ENCODE measurements around the gene GSTO2. TPM values are rescaled to one million over a fixed set of nuclear protein-coding genes. Genes with fewer than 3 reads are reported as not detected.
"Not testable (repeated sequence)": the region's sequence is repeated elsewhere in the genome, so short reads cannot be mapped to it uniquely, and the experiment has no call there.

GSTO2 gene
- 75.4 and 86.5 TPM in 2 replicates for total RNA-seq (2014; rRNA removed; shearing (Covaris generic))
- polyA plus RNA-seq (2014; cell fraction: nucleus; rRNA removed) = 31.1 and 40.9 TPM in 2 replicates

DNA sequence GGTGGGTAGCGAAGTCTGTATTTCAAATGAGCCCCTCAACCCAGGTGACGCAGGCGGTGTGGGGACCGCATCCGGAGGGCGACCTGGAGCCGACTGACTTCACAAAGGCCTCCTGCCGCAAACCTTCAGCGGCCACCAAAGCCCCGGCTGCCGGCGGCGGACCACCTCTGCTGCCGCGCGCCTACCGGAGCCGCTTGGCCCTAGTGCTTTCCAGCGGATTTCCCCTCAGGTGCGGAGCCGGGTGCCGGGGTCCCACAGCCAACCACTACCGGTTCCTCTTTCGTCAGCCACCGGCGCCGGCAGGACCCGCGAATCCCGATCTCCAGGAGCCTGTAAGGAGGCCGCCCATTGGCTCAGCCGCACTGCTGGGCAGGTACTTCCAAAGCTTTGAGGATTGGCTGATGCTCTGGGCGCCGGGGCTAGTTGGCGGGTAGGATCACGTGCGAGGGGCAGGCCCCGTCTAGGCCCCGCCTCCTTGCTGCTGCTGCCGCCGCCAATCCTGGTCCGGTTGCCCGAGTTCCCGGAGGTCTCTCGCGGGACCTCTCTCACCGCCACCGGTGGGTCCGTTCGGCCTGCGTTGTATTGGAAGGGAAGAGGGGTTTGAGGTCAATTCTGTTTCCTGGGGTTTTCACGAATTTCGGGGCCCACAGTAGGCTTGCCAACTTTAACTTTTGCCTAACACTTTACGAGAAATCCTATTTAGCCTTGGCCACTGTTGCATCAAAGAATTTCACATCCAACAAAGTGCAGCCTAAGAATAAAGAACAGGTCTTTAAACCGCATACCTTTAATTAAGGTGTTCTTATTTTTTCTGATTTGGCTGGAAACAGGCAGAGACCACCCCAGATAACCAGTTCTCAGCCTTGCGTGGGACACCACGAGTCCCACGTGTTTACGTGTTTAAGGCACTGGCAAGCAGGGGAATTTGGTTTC is at the start of gene GSTO2:
TSS of gene GSTO2 (plus strand) at position 472 of the 933 bp plus-strand sequence. CDS start 5,732 bp downstream, outside the sequence.
- peak; percentile 99 for DNase-seq (ENCODE audit: extremely low read depth, low read depth)

DNA sequence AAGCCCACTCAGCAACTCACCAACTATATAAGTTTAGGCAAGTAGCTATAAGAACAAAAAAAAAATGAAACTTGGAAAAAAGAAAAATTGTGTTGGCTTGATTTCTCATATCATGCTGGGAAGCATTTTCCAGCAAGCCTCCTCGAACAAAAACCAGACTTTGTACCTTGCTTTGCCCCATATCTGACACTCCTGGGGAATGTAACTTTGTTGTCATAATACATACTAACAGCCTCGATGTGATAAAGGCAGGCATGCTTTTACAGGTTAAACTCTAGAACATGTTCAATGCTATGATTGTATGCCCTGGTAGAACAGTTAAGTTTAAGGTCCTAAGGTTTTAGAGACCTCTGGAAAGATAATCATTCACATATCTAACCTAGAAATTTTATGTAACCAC is 48.5 kb upstream of the GSTO2 start:
- DNase-seq (ENCODE audit: extremely low read depth, low read depth) = no peak

DNA sequence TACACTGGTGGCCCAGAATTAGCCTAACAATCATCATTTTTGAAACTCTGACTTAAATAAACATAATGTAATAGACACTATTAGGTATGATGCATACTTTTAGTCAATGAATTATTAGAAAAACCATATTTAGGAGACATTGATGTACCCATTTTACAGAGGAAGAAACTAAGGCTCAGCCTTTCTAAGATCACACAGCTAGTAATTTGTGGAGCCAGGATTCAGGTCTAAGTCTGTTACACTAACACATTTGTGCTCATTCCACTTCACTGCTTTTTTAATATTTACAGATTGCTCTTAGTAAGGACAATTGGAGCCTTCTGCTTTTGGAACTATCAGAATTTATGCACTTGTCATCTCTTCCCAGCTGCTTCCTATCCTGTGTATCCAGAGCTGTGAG is 45.7 kb upstream of the GSTO2 start:
- no peak for DNase-seq (ENCODE audit: extremely low read depth, low read depth)

DNA sequence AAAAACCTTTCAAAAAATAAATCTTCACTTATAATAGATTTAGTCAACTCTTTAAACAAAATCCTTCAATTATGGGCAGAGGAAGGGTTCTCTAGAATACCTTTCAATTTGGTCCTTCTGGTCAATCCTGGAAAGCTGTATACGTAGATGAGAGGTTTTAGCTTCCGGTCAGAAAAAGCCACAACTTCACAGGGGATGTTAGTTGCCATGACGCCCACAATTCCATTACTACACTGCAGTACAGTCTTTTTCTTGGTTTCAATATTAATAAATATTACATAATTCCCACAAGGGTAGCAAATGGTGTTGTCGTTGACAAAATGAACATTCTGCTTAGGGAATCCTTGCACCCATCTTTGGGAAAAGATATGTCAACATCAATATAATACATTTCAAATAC is 38.5 kb upstream of the GSTO2 start:
- DNase-seq (ENCODE audit: extremely low read depth, low read depth) = no peak

DNA sequence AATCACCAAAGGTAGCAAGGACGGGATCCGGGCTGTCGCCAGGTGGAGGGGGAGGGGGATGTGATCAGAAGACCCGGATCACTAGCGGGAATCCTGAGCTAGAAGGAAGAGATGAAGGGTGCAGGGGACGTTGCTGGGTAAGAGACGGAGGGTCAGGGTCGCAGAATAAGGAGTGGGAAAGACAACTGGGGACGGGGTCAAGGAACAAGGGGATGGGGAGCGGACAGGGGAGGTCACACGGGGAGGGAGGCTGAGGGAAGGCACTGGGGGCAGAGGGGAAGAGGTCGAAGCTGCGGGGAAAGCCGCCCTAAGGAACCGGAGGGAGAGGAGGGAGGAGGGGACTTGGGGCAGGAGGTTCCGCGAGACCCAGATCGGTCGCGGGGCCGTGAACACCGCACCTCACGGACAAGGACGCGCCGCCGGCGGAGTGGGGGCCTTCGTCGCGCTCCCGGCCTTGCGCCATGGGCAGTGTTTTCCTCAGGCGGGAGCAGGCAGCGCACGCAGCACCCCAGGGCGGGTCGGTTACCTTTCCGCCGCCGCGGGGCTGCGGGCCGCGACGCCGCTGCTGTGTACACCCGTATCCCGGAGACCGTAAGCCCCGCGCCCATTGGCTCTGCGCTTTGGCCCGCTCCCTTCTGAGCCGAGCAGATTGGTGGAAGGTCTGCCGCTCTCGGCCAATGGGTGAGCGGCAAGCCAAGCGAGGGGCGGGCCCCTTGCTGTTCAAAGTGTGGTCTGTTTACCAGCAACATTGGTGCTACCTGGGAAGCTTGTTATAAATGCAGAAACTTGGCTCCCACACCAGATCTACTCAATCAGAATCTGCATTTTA is 37.0 kb upstream of the GSTO2 start, which contains the start of gene CFAP43:
TSS of gene CFAP43 (minus strand) at position 581 of the 829 bp plus-strand sequence. CDS start at position 463, 118 bp downstream.
- peak; percentile 97 for DNase-seq (ENCODE audit: extremely low read depth, low read depth)

DNA sequence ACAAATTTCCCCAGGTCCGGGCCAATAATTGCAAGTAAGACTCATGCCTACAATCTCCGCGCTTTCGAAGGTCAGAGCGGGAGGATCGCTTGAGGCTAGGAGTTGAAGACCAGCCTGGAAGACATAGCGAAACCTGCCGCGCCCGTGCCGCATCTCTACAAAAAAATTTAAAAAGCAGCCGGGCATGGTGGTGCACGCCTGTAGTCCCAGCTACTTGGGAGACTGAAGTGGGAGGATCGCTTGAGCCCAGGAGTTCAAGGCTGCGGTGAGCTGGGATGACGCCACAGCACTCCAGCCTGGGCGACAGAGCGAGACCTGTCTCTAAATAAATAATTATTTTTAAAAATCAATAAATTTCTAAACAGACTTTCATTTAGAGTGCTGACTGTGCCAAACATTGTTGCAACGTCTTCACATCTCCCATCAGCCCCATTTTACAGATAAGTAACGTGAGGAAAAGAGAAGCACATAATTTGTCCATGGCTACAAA is 36.3 kb upstream of the GSTO2 start:
- DNase-seq (ENCODE audit: extremely low read depth, low read depth) = no peak

DNA sequence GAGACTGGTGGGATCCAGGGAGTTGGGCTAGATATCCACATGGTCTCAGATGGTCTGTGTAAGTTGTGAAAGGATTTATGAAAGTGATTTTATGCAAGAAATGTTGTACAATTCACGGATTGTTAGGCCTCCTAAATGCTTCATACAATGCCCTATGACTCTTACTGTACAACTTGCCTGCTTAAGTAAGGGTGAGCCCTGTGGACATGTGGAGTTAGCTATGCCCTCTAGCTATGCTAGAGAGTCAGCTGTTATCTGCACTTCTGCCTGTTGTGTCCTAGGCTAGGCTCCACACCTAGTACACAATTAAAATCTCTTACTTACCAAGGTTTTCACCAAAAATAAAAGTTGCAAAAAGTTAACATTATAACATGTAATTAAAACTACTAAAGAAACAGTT is 35.2 kb upstream of the GSTO2 start:
- DNase-seq (ENCODE audit: extremely low read depth, low read depth) = no peak

DNA sequence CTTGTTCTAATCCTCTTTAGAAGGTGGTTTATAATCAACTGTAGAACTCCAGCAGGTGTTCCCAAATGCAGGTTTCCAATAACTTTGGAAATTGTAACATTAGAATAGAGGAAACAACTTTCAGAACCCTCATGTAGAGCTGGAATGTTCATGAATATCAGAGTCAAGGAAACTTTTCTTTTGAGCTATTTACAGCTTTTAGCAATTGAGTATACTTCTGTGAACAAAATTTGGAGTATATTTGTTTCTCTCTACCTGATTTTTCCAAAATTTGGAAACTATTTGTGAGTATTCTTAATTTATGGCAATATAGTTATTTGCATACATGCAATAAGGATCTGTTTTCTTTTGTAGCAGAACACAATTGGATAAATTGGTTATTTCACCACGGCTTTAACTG is 34.0 kb upstream of the GSTO2 start:
- DNase-seq (ENCODE audit: extremely low read depth, low read depth) = no peak

DNA sequence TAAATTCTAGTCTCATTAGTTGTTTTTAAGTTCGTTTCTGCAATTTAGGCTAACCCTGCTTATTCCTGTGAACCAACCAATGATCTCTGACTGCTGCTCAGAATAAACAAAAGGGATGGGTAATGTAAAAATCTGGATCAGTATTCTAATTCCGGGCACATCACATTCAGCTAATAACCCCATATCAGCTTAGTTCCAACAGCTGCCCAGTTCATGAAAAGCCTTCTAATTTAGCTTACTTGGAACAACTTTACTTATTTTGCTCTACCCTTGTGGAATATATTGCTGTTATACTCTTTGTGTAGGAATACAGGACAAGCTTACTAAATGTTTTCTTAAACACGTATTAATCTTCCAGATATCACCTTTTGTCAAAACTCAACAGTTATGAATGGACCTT is 33.2 kb upstream of the GSTO2 start:
- DNase-seq (ENCODE audit: extremely low read depth, low read depth) = no peak

DNA sequence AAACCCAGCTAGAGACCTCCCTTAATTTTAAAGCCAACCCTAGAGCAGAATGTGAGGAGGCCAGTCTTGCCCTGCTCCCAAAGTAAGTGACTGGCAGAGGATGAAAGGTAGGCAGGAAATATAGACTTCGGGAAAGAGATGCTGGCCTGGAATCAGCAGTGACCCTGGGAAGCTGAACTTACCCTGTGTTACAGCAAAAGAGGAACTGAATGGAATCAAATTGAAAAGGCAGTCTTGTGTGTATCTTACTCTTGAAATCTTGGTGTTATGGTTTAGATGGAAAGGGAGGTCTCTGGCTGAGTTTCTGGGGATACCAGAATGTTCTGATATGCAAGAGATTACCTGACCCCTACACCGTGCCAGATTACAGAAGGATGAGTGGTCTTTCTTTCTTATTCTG is 28.9 kb upstream of the GSTO2 start:
- no peak for DNase-seq (ENCODE audit: extremely low read depth, low read depth)

DNA sequence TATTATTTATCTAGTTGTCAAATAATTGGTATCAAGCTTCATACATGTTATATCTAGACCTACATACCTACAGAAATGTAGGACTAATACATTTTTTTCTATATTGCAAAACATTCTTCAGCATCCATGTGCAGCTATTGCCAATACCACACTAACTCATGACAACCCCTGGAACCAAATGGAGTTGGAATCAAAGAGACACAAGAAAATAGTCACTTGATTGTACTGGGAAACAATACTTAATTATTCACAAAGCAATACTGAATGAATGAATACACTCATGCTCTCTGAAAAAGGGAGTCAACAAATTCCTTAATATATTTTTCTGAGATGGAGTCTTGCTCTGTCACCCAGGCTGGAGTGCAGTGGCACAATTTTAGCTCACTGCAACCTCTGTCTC is 26.4 kb upstream of the GSTO2 start:
- no peak for DNase-seq (ENCODE audit: extremely low read depth, low read depth)

DNA sequence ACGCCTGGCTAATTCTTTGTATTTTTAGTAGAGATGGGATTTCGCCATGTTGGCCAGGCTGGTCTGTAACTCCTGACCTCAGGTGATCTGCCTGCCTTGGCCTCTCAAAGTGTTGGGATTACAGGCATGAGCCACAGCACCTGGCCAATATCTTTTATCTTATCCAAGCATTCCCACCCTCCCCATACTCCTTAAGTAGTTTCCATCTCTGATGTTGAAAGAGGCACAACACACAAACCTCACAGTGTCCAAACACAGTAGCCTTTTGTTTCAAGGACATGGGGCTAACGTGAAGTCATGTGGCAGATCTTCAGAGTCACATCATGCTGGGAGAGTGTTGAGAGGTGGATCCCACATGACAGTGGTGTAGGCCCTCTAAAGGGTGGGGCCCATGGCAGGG is 26.0 kb upstream of the GSTO2 start:
- DNase-seq (ENCODE audit: extremely low read depth, low read depth) = not testable (repeated sequence)

DNA sequence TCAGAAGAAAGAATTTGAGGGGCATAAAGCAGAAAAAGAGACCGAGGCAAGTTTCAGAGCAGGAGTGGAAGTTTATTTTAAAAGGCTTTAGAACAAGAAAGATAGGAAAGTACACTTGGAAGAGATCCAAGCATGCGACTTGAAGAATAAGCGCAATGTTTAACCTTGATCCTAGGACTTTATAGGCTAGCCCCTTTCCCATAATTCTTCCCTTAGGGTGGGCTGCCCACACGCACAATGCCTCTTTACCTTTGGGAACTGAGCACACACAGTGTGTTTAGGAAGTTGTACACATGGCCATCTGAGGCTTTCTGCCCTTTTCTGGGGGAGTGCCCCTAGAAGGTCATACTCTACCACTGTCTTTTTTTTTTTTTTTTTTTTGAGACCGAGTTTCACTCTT is 25.5 kb upstream of the GSTO2 start:
- no peak for DNase-seq (ENCODE audit: extremely low read depth, low read depth)

DNA sequence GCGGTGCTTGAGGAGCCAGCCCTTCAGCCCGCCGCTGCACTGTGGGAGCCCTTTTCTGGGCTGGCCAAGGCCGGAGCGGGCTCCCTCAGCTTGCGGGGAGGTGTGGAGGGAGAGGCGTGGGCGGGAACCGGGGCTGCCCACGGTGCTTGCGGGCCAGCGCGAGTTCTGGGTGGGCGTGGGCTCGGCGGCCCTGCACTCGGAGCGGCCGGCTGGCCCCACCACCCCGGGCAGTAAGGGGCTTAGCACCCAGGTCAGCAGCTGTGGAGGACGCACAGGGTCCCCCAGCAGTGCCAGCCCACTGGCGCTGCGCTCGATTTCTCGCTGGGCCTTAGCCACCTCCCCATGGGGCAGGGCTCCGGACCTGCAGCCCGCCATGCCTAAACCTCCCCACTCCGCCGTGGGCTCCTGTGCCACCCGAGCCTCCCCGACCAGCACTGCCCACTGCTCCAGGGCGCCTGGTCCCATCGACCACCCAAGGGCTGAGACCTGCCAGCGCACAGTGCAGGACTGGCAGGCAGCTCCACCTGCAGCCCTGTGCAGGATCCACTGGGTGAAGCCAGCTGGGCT is 23.8 kb upstream of the GSTO2 start:
- no peak for DNase-seq (ENCODE audit: extremely low read depth, low read depth)

DNA sequence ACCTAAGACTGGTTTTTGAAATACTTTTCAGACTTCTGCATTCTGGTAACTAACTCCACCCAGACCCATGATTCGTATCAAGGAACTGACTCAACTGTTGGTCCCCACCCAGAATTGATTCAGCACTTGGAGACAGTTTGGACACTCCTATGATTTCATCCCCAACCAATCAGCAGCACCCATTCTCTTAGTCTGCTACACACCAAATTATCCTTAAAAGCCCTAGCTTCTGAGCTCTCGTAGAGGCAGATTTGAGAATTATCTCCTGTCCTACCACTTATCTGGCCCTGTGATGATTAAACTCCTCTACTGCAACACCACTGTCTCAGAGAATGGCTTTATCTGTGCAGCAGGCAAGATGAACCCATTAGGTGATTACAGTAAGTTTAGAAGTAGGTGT is 22.0 kb upstream of the GSTO2 start:
- DNase-seq (ENCODE audit: extremely low read depth, low read depth) = no peak

DNA sequence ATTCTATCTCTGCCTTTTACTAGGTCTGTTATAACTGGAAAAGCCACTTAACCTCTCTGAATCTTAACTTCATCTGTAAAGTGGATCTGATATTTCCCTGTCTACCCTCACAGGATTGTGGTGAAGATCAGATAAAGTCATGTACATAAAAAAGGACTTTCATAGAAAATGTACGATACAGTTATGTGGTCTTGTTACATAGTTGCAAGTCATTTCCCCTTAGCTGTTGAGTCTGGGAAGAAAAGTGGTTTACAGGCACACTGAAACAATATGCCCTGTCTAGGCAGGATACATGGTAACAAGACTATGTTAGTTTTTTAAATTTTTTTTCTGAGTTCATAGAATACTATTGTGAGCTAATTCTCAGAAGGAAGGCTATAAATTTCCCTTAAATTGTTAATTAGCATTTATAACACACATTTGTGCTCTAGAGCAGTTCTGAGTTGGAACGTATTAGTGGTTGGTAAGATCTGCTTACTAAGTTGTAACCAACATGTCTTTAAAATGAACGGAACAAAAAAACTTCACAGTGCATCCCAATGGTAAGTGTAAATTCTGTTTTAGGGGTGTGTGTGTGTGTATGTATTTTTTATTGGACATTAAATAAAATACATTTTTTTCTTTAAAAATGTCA is 21.4 kb upstream of the GSTO2 start:
- no peak for DNase-seq (ENCODE audit: extremely low read depth, low read depth)

DNA sequence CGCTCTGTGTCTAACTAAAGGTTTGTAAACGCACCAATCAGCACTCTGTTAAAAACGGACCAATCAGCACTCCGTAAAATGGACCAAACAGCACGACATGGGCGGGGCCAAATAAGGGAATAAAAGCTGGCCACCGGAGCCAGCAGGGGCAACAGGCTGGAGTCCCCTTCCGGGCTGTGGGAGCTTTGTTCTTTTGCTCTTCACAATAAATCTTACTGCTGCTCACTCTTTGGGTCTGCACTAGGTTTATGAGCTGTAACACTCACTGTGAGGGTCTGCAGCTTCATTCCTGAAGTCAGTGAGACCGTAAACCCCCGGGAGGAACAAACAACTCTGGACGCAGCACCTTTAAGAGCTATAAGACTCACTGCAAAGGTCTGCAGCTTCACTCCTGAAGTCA is 20.1 kb upstream of the GSTO2 start:
- DNase-seq (ENCODE audit: extremely low read depth, low read depth) = not testable (repeated sequence)

DNA sequence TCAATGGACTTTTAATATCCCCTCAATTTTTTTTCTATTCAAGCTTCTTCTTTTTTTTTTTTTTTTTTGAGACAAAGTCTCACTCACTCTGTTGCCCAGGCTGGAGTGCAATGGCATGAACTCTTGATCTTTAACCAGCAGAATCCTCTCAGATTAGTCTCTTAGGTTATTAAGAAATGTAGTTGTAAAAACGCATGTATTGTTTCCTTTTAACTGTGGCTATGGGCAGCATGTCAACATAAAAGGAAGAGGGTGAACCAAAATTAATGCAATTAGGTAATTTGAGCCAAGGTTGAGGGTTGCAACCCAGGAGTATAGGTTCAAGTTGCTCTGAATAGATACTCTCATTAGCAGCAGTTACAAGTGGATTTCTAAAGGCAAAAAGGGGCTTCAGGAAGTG is 18.6 kb upstream of the GSTO2 start:
- no peak for DNase-seq (ENCODE audit: extremely low read depth, low read depth)

DNA sequence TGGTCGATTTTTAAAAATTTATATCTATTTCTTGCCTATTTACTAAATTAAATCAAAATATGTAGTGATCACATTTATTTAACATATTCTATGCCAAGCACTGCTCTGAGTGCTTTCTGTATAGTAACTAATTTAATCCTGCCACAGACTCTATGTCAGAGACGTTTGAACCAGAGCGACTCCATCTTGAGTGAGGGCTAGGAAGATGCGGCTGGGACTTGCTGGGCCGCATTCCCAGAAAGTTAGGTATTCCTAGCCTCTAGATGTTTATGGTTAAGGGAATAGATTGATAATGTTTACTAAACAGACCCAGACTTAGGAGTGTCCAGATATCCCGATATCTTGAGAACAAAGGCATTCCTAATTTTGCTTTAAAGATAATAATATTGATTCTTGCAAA is 17.5 kb upstream of the GSTO2 start:
- DNase-seq (ENCODE audit: extremely low read depth, low read depth) = no peak

DNA sequence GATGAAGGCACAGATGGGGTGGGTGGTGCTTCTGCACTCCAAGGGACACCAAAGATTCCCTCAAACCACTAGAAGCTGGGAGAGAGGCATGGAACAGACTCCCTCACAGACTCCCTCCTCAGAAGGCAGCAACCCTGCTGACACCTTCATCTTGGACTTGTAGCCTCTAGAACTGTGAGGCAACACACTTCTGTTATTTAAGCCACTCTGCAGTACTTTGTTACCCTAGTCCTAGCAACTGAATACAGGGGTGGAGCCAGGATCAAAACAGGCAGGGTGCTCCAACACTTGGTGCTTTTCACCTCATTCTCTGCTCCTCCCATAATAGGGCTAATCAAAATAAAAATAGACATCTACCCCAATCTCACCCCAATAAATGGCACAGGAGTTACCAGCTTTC is 16.6 kb upstream of the GSTO2 start:
- DNase-seq (ENCODE audit: extremely low read depth, low read depth) = no peak

Data from NCI-H460 (cell line).